OCI-LY3 (cell line): ENCODE data around the gene TNP2.

Source experiments
- EZH2phosphoT487 ChIP-seq: fragments of 200-600 bp; shearing (Covaris generic); IDR thresholded peaks from 2 replicates; pipeline ENCODE4 v1.6.1; 2018; ENCODE audit warnings: antibody characterized with exemption, mixed run types, low read depth
- TF ChIP-seq, protein P1 (sequence below): fragments of 200-600, 300-600 bp; sonication (generic); IDR thresholded peaks from 2 replicates; pipeline ENCODE4 v1.5.1; 2014; ENCODE audit warnings: antibody characterized with exemption, low read length, low read depth

DNA sequence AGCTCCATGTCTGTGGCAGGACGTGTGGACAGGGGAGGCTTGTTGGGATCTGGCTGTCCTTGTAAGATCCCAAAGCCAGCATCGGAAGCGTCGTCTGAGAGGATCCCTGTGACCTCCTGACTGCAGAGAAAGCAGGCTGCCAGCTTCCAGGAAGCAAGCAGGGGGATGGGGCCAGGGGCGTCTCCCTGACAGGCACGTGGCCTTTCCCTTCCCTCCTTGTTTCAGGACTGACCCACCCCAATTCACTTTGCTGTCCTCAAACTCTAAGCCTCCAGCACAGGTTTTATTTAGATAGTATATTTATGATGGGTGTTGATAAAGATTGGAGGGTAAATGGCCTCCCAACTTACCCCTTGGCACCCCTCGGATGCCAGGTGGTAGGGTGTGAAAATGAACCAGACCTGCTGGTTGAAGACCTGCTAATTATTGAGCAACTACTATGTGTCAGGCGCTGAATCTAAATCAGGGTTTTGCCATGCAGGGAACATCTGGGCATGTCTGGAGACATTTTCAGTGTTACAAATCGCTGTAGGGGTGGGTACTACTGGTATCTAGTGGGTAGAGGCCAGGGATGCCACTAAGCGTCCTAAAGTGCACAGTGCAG is 37.7 kb downstream of the TNP2 start:
- TF ChIP-seq, protein P1, sequence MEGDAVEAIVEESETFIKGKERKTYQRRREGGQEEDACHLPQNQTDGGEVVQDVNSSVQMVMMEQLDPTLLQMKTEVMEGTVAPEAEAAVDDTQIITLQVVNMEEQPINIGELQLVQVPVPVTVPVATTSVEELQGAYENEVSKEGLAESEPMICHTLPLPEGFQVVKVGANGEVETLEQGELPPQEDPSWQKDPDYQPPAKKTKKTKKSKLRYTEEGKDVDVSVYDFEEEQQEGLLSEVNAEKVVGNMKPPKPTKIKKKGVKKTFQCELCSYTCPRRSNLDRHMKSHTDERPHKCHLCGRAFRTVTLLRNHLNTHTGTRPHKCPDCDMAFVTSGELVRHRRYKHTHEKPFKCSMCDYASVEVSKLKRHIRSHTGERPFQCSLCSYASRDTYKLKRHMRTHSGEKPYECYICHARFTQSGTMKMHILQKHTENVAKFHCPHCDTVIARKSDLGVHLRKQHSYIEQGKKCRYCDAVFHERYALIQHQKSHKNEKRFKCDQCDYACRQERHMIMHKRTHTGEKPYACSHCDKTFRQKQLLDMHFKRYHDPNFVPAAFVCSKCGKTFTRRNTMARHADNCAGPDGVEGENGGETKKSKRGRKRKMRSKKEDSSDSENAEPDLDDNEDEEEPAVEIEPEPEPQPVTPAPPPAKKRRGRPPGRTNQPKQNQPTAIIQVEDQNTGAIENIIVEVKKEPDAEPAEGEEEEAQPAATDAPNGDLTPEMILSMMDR: no peak
- TF ChIP-seq EZH2phosphoT487: no peak
